ENCODE data around the gene DEPDC1B.
"Not testable (repeated sequence)": the region's sequence is repeated elsewhere in the genome, so short reads cannot be mapped to it uniquely, and the experiment has no call there.

DEPDC1B gene

DNA sequence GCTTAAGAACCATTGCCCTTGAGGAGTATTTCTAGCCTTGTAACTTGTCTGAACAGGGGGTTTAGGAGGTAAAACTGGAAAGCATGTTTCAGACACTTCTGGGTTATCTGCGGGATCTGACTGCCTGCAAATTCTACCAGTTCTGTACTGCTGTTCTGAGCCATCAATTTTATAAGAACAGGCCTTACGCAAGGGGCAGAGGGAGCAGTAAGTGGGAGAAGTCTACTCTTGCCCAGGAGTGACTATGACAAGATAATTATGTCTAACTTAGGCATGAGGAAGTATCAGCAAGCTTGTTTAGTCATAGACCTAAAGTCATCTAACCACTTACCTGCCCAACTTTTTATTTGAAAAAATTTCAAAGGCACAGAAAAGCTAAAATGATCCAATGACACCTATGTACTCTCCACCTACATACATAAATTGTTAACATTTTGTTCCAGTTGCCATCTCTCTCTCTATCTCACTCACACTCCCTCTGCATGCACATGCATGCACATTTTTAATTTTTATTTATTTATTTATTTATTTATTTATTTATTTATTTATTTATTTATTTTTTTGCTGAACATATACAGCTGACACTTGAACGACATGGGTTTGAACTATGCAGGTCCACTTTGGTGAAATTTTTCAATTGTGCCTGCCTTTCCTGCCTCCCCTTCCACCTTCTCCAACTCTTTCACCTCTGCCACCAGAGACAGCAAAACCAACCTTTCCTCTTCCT, 18.4 kb upstream of the DEPDC1B start:
- no peak overlapping the region for H3K4me3 ChIP-seq (ENCODE audit: low read depth, low read length)
- no peak for DNase-seq
- TF ChIP-seq, protein P1, sequence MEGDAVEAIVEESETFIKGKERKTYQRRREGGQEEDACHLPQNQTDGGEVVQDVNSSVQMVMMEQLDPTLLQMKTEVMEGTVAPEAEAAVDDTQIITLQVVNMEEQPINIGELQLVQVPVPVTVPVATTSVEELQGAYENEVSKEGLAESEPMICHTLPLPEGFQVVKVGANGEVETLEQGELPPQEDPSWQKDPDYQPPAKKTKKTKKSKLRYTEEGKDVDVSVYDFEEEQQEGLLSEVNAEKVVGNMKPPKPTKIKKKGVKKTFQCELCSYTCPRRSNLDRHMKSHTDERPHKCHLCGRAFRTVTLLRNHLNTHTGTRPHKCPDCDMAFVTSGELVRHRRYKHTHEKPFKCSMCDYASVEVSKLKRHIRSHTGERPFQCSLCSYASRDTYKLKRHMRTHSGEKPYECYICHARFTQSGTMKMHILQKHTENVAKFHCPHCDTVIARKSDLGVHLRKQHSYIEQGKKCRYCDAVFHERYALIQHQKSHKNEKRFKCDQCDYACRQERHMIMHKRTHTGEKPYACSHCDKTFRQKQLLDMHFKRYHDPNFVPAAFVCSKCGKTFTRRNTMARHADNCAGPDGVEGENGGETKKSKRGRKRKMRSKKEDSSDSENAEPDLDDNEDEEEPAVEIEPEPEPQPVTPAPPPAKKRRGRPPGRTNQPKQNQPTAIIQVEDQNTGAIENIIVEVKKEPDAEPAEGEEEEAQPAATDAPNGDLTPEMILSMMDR (IDR thresholded peaks at IDR 0.05; ENCODE audit: low read depth, low read length, missing control alignments), result no peak
- no peaks in the 10 kb centered on the region for H3K36me3 ChIP-seq (replicated peaks)
- H3K27me3 ChIP-seq (replicated peaks), result no peaks in the 10 kb centered on the region
- H3K27ac ChIP-seq, result no peak overlapping the region
- in situ Hi-C loops (cut with HindIII; ENCODE audit: low pct_ligation_motif_present, low sequenced_read_pairs), result no loop called here

DNA sequence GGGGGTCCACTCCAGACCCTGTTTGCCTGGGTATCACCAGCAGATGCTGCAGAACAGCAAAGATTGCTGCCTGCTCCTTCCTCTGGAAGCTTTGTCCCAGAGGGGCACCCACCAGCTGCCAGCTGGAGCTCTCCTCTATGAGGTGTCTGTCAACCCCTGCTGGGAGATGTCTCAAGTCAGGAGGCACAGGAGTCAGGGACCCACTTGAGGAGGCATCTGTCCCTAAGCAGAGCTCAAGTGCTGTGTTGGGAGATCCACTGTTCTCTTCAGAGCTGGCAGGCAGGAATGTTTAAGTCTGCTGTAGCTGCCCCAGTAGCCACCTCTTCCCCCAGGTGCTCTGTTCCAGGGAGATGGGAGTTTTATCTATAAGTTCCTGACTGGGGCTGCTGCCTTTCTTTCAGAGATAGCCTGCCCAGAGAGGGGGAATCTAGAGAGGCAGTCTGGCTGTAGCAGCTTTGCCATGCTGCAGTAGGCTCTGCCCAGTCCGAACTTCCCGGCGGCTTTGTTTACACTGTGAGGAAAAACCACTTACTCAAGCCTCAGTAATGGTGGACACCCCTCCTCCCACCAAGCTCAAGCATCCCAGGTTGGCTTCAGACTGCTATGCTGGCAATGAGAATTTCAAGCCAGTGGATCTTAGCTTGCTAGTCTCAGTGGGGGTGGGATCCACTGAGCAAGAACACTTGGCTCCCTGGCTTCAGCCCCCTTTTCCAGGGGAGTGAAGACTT, 15.4 kb upstream of the DEPDC1B start:
- H3K4me3 ChIP-seq (ENCODE audit: low read depth, low read length); H3K27me3 ChIP-seq (replicated peaks); H3K36me3 ChIP-seq (replicated peaks); H3K27ac ChIP-seq; in situ Hi-C loops (cut with HindIII; ENCODE audit: low pct_ligation_motif_present, low sequenced_read_pairs); DNase-seq: not testable (repeated sequence)

DNA sequence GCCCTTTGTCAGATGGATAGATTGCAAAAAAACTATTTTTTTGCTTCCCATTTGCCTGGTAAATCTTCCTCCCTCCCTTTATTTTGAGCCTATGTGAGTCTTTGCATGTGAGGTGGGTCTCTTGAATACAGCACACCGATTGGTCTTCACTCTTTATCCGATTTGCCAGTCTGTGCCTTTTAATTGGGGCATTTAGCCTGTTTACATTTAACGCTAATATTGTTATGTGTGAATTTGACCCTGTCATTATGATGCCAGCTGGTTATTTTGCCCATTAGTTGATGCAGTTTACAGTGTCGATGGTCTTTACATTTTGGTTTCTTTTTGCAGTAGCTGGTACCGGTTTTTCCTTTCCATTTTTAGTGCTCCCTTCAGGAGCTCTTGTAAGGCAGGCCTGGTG, 13.0 kb upstream of the DEPDC1B start:
- in situ Hi-C loops (cut with HindIII; ENCODE audit: low pct_ligation_motif_present, low sequenced_read_pairs), result no loop called here
- DNase-seq, result no peak
- H3K27me3 ChIP-seq (replicated peaks), result no peaks in the 10 kb centered on the region
- H3K36me3 ChIP-seq (replicated peaks), result no peaks in the 10 kb centered on the region
- H3K4me3 ChIP-seq (ENCODE audit: low read depth, low read length), result no peak overlapping the region
- no peak overlapping the region for H3K27ac ChIP-seq
- TF ChIP-seq, protein P1 (IDR thresholded peaks at IDR 0.05; ENCODE audit: low read depth, low read length, missing control alignments), result no peak

DNA sequence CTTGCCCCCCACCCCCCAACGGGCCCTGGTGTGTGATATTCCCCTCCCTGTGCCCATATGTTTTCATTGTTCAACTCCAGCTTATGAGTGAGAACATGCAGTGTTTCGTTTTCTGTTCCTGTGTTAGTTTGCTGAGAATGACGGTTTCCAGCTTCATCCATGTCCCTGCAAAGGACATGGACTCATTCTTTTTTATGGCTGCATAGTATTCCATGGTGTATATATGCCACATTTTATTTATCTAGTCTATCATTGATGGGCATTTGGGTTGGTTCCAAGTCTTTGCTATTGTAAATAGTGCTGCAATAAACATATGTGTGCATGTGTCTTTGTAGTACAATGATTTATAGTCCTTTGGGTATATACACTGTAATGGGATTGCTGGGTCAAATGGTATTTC, 11.9 kb upstream of the DEPDC1B start:
- H3K27me3 ChIP-seq (replicated peaks); in situ Hi-C loops (cut with HindIII; ENCODE audit: low pct_ligation_motif_present, low sequenced_read_pairs); H3K36me3 ChIP-seq (replicated peaks); H3K4me3 ChIP-seq (ENCODE audit: low read depth, low read length); H3K27ac ChIP-seq; DNase-seq: not testable (repeated sequence)

DNA sequence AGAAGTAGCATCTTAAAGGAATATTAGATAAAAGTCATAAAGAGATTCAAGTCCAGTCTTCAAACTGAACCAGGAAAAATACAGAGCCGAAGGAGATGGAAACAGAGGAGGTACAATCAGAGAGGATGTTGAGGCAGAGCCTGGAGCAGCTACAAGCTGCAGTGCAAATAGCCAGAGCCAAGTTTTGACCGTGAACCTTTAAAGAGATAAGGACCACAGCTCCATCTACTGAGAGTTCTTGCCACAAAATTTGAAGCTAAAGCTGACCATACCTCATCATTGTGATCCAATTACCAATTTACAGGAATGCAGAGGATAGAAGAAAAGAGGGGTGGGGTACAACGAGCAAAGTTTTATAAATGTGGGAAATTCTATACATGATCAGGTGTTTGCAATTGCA, 10.4 kb upstream of the DEPDC1B start:
- TF ChIP-seq, protein P1 (IDR thresholded peaks at IDR 0.05; ENCODE audit: low read depth, low read length, missing control alignments), result no peak
- DNase-seq, result no peak
- no peak overlapping the region for H3K4me3 ChIP-seq (ENCODE audit: low read depth, low read length)
- no peak overlapping the region for H3K27ac ChIP-seq
- no peaks in the 10 kb centered on the region for H3K36me3 ChIP-seq (replicated peaks)
- H3K27me3 ChIP-seq (replicated peaks), result no peaks in the 10 kb centered on the region
- in situ Hi-C loops (cut with HindIII; ENCODE audit: low pct_ligation_motif_present, low sequenced_read_pairs), result no loop called here

DNA sequence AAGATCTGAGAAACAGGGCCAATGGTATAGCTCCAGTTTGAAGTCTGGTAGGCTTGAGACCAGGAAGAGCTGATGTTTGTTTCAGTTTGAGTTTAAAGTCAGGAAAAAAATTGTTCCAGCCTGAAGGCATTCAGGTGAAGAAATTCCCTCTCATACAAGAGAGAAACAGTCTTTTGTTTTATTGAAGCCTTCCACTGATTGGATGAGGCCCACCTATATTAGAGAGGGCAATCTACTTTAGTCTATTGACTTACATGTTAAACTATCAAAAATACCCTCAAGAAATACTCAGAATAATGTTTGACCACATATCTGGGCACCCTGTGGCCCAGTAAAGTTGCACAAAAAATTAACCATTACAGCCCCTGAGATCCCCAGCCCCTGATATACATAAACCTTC, 5.2 kb upstream of the DEPDC1B start:
- TF ChIP-seq, protein P1 (IDR thresholded peaks at IDR 0.05; ENCODE audit: low read depth, low read length, missing control alignments), result no peak
- Histone ChIP-seq H3K27ac (no peak overlapping the region), H3K27me3 (replicated peaks) (no peaks in the 10 kb centered on the region), H3K4me3 (ENCODE audit: low read depth, low read length) (no peak overlapping the region), H3K36me3 (replicated peaks) (no peaks in the 10 kb centered on the region)
- in situ Hi-C loops (cut with HindIII; ENCODE audit: low pct_ligation_motif_present, low sequenced_read_pairs), result no loop called here
- DNase-seq, result no peak
